H7 (cell line): ENCODE results near the gene SLC25A39. TPM values are rescaled to one million over a fixed set of nuclear protein-coding genes. Genes with fewer than 3 reads are reported as not detected.
"Not testable (repeated sequence)": the region's sequence is repeated elsewhere in the genome, so short reads cannot be mapped to it uniquely, and the experiment has no call there.

Experiments
- DNase-seq: peaks from one replicate; pipeline ENCODE4 v3.0.0; 2012
- H3K27me3 ChIP-seq: 2 replicates; pipeline ENCODE4 v1.6.0; 2011; ENCODE audit warnings: mild to moderate bottlenecking, low read length; ENCODE audit not compliant: control insufficient read depth, insufficient read depth
- H3K36me3 ChIP-seq: replicated peaks from 2 replicates; pipeline ENCODE4 v1.5.1; 2011; ENCODE audit warnings: low read length; ENCODE audit not compliant: control insufficient read depth, insufficient read depth
- H3K4me3 ChIP-seq: 2 replicates; pipeline ENCODE4 v1.5.1; 2011; ENCODE audit warnings: low read depth, mild to moderate bottlenecking, control low read depth, low read length, moderate library complexity; ENCODE audit not compliant: insufficient read depth
- total RNA-seq: library from RNA; depleted of rRNA; stranded (reverse); fragments of >200 nt; shearing (Covaris generic); gene quantifications from 2 replicates; pipeline ENCODE4 v1.2.3, GENCODE V29; 2014; rRNA removed

SLC25A39 gene
- 281 and 295 TPM in 2 replicates for total RNA-seq

GRCh38 chr17:44324571-44325275 is at the start of gene SLC25A39:
Gene SLC25A39 (minus strand): TSS chr17:44324823. CDS start chr17:44323562, 1,261 bp downstream.
- peaks cover 17% of the 10 kb centered on the region for H3K36me3 ChIP-seq
- H3K27me3 ChIP-seq, result no peaks in the 10 kb centered on the region; the same call in 1 of the 2 replicates
- peak; percentile 98 for DNase-seq

GRCh38 chr17:44372036-44372435 is 47.4 kb upstream of the SLC25A39 start:
- Histone ChIP-seq H3K4me3 (no peak overlapping the region), H3K27me3 (peaks cover 2% of the 10 kb centered on the region; the same call in 1 of the 2 replicates), H3K36me3 (no peaks in the 10 kb centered on the region)
- no peak for DNase-seq

More at GRCh38 chr17:44324571-44325275, at the start of gene SLC25A39:
- peak within 1 kb of the TSS; percentile 97 for H3K4me3 ChIP-seq

GRCh38 chr17:44369414-44370023 is 44.9 kb upstream of the SLC25A39 start:
- not testable (repeated sequence) for H3K36me3 ChIP-seq, H3K27me3 ChIP-seq, DNase-seq, H3K4me3 ChIP-seq

GRCh38 chr17:44368391-44369243 is 44.0 kb upstream of the SLC25A39 start:
- DNase-seq, H3K27me3 ChIP-seq, H3K4me3 ChIP-seq, H3K36me3 ChIP-seq: not testable (repeated sequence)

- DNase-seq, result no peak
- no peak overlapping the region for H3K4me3 ChIP-seq
Measured at GRCh38 chr17:44367231-44367979, 42.8 kb upstream of the SLC25A39 start.

GRCh38 chr17:44365051-44365450 is 40.4 kb upstream of the SLC25A39 start:
- not testable (repeated sequence) for H3K4me3 ChIP-seq, DNase-seq, H3K36me3 ChIP-seq, H3K27me3 ChIP-seq

More at GRCh38 chr17:44367231-44367979, 42.8 kb upstream of the SLC25A39 start:
- Histone ChIP-seq H3K27me3 (peaks cover 5% of the 10 kb centered on the region), H3K36me3 (no peaks in the 10 kb centered on the region)

GRCh38 chr17:44363613-44364159 is 39.1 kb upstream of the SLC25A39 start, which contains the start of gene FAM171A2:
Gene FAM171A2 (minus strand): TSS chr17:44363853. CDS start chr17:44363714, 139 bp downstream.
- Histone ChIP-seq H3K4me3 (peak within 1 kb of the TSS; percentile 74), H3K27me3 (peaks cover 5% of the 10 kb centered on the region), H3K36me3 (no peaks in the 10 kb centered on the region)
- peak; percentile 98 for DNase-seq

GRCh38 chr17:44362949-44363612 is 38.5 kb upstream of the SLC25A39 start:
- Histone ChIP-seq H3K4me3 (peak overlapping the region; percentile 74), H3K36me3 (no peaks in the 10 kb centered on the region), H3K27me3 (peaks cover 5% of the 10 kb centered on the region)
- peak; percentile 91 for DNase-seq

- Histone ChIP-seq H3K36me3 (no peaks in the 10 kb centered on the region), H3K27me3 (peaks cover 5% of the 10 kb centered on the region), H3K4me3 (peak overlapping the region; percentile 74)
- peak; percentile 81 for DNase-seq
Measured at GRCh38 chr17:44362459-44362948, 37.9 kb upstream of the SLC25A39 start.

- no peaks in the 10 kb centered on the region for H3K36me3 ChIP-seq
- DNase-seq, result peak; percentile 67
- no peak overlapping the region for H3K4me3 ChIP-seq
- peaks cover 3% of the 10 kb centered on the region for H3K27me3 ChIP-seq
Measured at GRCh38 chr17:44361292-44362260, 37.0 kb upstream of the SLC25A39 start.

- Histone ChIP-seq H3K27me3 (peaks cover 3% of the 10 kb centered on the region; the same call in 1 of the 2 replicates), H3K36me3 (no peaks in the 10 kb centered on the region), H3K4me3 (no peak overlapping the region)
- DNase-seq, result peak; percentile 86
Measured at GRCh38 chr17:44360826-44361225, 36.2 kb upstream of the SLC25A39 start.

- no peaks in the 10 kb centered on the region for H3K36me3 ChIP-seq
- no peak for DNase-seq
- H3K4me3 ChIP-seq, result no peak overlapping the region
- peaks cover 3% of the 10 kb centered on the region; the same call in 1 of the 2 replicates for H3K27me3 ChIP-seq
Measured at GRCh38 chr17:44360144-44360533, 35.5 kb upstream of the SLC25A39 start.
